Measurements from ENCODE around the gene ATP6AP2.

ATP6AP2 gene

GRCh38 chrX:40646489-40647306 lies 65.9 kb downstream of the ATP6AP2 start:
- no peak for DNase-seq

- DNase-seq: peak; percentile 60 to 74
Measured at GRCh38 chrX:40647307-40648197, 66.8 kb downstream of the ATP6AP2 start, which contains the start of gene CXorf38. Gene CXorf38, minus strand, starts transcription at chrX:40647561. Its CDS starts 41 bp downstream, at chrX:40647520.

GRCh38 chrX:40651620-40652223 lies 71.0 kb downstream of the ATP6AP2 start:
- peak; percentile 9 to 12 for DNase-seq

GRCh38 chrX:40652664-40653063 lies 71.9 kb downstream of the ATP6AP2 start:
- DNase-seq: no peak

DNA sequence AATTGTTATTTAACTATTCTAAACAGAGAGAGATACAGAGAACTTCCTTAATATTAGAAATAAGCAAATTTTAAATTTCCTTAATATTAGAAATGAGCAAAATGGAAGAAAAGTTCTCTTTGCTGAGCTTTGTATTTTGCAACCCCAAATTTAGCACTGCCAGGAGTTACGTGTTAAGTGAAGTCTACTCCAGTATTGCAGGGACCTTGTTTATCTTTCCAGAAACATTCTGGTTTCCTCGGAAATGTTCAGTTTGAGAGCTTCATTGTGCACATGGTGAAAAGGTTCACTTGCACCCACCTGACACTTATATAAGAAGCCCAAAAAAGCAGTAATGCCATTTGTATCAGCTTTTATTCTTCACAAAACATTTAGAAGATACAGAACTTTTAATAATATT lies 72.8 kb downstream of the ATP6AP2 start:
- no peak for DNase-seq
